Stimulated activated CD8-positive, alpha-beta memory T cell treated with anti-CD3 and anti-CD28 coated beads, Interleukin-12 subunit alpha, Interleukin-12 subunit beta, amount 100 ng/mL, for 4 hours (primary cell): ENCODE measurements around the gene ITPR3.

Experiments
- DNase-seq: peaks from one replicate; pipeline ENCODE4 v3.0.0-alpha.2; 2020; ENCODE audit warnings: low read depth

Gene ITPR3

DNA sequence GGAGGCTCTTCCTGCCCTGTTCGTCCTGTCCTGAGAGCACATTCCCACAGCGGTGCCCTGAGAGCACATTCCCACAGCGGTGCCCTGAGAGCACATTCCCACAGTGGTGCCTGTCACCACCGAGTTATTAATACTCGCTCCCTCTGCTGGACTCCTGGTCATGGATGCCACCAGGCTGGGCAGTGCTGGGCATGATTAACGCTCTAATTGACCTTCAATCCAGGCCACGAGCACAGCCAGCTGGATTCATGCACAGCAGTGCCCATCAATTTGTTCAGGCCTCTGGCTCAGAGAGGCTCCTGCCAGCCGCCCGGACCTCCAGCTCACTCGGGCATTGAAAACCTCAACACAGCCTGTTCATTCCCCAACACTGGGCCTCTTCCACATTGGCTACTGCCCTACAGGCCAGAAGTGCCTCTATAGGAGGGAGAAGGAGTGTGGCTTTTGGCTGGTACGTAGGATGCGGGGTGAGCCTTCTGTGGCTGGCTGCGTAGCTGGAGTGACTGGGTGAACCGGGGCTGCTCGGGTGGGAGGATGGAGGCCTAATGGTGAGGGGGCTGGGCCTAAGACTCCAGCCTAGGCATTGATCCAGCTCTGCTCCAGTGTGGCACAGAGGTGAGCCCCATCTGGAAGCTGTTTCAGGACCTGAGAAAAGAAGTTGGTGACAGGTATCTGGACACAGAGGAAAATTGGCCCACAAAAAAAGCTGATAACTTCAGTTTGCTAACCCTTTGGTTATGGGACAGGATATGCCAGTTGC, 116.3 kb downstream of the ITPR3 start:
- DNase-seq = no peak

GRCh38 chr6:33738153-33738552, 117.0 kb downstream of the ITPR3 start:
- DNase-seq = no peak

DNA sequence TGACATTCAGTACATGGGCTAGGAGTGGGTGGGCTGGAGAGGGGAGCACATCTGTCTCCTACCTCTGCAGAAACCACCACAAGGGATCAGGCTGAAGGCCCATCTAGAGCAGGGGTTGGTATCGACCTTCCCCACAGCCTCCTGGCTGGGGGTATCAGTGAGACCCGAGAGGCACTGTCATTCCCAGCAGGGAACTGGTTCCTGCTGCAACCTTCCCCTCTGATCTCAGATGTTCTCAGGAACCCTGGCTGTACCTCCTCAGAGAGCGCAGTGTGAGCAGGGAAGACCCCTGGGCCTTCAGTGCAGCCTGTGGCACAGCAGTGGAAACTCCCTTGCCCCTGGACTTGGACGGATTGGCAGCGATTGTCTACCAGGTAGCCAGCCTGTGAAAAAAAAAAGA, 117.8 kb downstream of the ITPR3 start:
- DNase-seq = no peak

GRCh38 chr6:33739571-33739970, 118.4 kb downstream of the ITPR3 start:
- no peak for DNase-seq

- no peak for DNase-seq
Measured at GRCh38 chr6:33740204-33740608, 119.1 kb downstream of the ITPR3 start.

DNA sequence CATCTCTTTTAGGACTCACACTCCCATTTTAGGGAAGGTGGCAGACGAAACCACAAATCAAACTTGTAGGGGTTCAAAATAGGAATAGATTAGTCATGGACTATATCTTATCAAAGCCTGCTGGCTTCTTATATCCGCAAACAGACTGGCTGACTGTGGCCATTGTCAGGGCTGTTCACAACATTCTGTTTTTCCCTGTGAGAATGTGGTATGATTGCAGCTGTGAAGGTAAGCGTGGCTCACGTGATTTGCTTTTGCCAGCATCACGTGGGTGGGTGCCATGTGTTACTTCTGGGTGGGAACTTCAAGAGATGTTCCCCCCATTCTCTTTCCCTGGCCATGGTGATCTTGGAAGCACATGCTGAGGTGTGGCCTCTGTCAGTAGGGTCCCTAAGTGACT, 119.7 kb downstream of the ITPR3 start:
- DNase-seq = no peak

DNA sequence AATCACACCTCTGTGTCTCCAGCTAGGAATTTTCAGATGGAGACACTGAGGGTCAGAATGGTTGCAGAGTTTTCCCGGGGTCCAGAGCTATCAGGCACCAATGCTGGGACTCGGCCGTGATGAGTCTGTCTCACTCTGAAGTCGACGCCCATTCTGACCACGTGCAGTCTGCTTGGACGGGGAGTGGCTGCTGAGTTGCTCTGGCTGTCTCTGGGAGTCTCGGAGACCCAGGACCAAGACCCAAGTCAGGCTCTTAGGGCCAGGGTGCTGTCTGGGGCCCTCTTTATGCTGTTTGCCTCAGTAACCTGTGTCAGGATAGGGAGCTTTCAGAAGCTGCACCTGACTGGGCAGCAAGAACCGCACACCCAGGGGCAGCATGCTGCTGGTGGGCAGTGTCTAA, 121.0 kb downstream of the ITPR3 start:
- no peak for DNase-seq

DNA sequence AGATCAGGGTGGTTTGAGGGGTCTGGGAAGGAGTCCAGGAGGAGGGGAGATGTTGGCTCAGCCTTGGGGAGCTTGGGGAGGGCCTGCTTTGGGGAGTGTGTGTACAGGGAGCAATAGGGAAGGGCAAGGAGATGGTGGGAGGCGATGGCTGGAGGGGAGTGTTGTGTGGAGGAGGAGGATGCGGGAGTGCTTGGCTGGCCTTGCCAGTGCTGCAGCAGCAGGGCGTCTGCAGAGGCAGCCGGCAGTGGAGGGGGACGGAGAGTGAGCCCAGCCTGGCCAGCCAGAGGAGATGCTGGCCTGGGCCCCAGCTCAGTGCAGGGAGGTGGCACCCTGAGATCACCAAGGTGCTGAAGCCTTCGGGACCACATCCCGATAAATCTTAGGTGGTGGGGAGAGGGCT, 121.7 kb downstream of the ITPR3 start:
- DNase-seq = no peak

- peak; percentile 42 for DNase-seq
Measured at GRCh38 chr6:33744001-33744848, 123.1 kb downstream of the ITPR3 start.

DNA sequence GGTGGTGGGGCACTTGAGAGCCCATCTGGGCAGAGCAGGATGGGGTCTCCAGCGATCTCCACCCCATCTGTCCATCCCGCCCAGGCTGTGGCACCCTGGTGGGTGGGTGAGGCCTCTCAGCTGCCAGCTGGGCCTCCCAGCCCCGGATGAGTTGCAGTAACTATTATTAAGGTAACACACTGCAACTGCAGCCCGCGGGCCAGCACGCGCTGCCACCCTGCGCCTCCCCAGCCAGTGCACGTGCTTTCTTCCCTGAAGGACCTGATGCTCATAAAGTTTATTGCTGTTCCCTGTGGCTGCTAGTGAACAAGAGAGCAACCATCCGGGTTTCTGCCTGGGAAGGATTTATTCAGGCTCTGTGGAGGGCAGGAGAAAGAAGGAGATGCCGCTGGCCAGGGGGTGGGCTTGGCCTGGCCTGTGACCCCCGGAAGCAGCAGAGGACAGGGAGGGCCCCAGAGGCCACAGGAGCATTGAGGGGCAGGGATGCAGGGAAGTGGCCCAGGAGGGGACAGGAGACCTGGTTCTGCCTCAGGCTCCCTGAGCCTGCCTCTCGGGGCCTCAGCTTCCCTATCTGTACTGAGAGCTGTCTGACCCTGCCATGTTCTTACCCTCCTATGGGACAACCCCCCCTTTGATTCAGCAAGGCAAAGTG, 123.9 kb downstream of the ITPR3 start:
- DNase-seq = no peak

DNA sequence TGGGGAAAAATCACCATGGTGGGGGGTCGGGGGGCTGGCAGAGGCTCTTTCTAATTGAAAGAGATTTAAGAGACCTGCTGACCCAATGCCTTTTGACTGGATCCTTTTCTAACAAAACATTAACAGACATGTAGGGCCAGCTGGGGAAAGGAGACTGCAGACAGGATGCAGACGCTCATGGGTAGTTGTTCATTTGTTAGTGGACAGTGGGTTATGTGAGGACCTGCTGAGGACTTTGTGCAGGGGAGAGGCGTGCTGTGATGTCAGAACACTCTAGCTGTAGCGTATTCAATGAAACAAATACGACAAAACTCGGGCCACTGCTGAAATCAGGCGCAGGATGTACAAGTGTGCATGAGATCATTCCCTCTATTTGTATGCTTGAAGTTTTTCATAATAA, 124.4 kb downstream of the ITPR3 start:
- no peak for DNase-seq
